Calu3 (cell line): ENCODE data around the gene CTDSPL2. TPM values are rescaled to one million over a fixed set of nuclear protein-coding genes. Genes with fewer than 3 reads are reported as not detected.
"Not testable (repeated sequence)": the region's sequence is repeated elsewhere in the genome, so short reads cannot be mapped to it uniquely, and the experiment has no call there.

Source experiments
- BruUV-seq: library from RNA; stranded (reverse); fragments of 400-500 nt; replicated peaks from 2 replicates; lab custom pipeline; 2021; lab: Mats Ljungman, UMichigan
- CTCF ChIA-PET: fragments of 300-600 bp; sonication (Branson Sonifier 250); formaldehyde crosslinking; loops from one replicate; lab custom pipeline; 2022; ENCODE audit warnings: antibody characterized with exemption; lab: Charles Lee
- DNase-seq: peaks from one replicate; pipeline ENCODE4 v3.0.0; 2022
- H3K27ac Mint-ChIP-seq: one replicate; pipeline ENCODE4 v1.8.0; 2022; ENCODE audit warnings: mixed read lengths; ENCODE audit not compliant: unreplicated experiment
- H3K27me3 Mint-ChIP-seq: one replicate; pipeline ENCODE4 v1.8.0; 2022; ENCODE audit warnings: mixed read lengths; ENCODE audit not compliant: unreplicated experiment
- H3K36me3 Mint-ChIP-seq: one replicate; pipeline ENCODE4 v1.8.0; 2022; ENCODE audit warnings: mild to moderate bottlenecking, moderate library complexity, mixed read lengths; ENCODE audit not compliant: insufficient read depth, unreplicated experiment
- H3K4me1 Mint-ChIP-seq: one replicate; pipeline ENCODE4 v1.8.0; 2022; ENCODE audit warnings: mild to moderate bottlenecking, low read depth, mixed read lengths; ENCODE audit not compliant: unreplicated experiment
- H3K4me3 Mint-ChIP-seq: one replicate; pipeline ENCODE4 v1.8.0; 2022; ENCODE audit warnings: mild to moderate bottlenecking, low read depth, moderate library complexity, mixed read lengths; ENCODE audit not compliant: unreplicated experiment
- H3K9me3 Mint-ChIP-seq: one replicate; pipeline ENCODE4 v1.8.0; 2022; ENCODE audit warnings: low read depth, mixed read lengths; ENCODE audit not compliant: unreplicated experiment
- CTCF ChIP-seq: fragments of 200-600 bp; IDR thresholded peaks from one replicate; pipeline ENCODE4 v1.8.0; 2022; ENCODE audit warnings: antibody characterized with exemption; ENCODE audit not compliant: unreplicated experiment
- intact Hi-C: fragments of 100-400 bp; cut with micrococcal nuclease; formaldehyde crosslinking; loops from one replicate; pipeline ENCODE4 v1.10.0; 2022; ENCODE audit not compliant: unreplicated experiment
- total RNA-seq: library from RNA; stranded (reverse); gene quantifications from 2 replicates; pipeline ENCODE4 v1.2.3, GENCODE V29; 2022

The CTDSPL2 gene
- total RNA-seq, 1 experiment from 2014 or later = 38.0 TPM

GRCh38 chr15:44447772-44448376 lies 20.4 kb downstream of the CTDSPL2 start:
- intact Hi-C loops = no loop called here
- no TSS peak for BruUV-seq
- Mint-ChIP-seq H3K27me3 (no peaks in the 10 kb centered on the region), H3K36me3 (no peaks in the 10 kb centered on the region), H3K9me3 (no peaks in the 10 kb centered on the region), H3K4me3 (no peak overlapping the region), H3K4me1 (no peaks in the 10 kb centered on the region), H3K27ac (no peak overlapping the region)
- CTCF ChIA-PET = no interaction called here
- TF ChIP-seq CTCF = no peak
- DNase-seq = no peak

GRCh38 chr15:44450172-44450571 lies 22.7 kb downstream of the CTDSPL2 start:
- no TSS peak for BruUV-seq
- Mint-ChIP-seq H3K27ac (no peak overlapping the region), H3K27me3 (no peaks in the 10 kb centered on the region), H3K9me3 (no peaks in the 10 kb centered on the region), H3K36me3 (no peaks in the 10 kb centered on the region), H3K4me1 (no peaks in the 10 kb centered on the region), H3K4me3 (no peak overlapping the region)
- intact Hi-C loops = no loop called here
- no peak for TF ChIP-seq CTCF
- DNase-seq = no peak
- CTCF ChIA-PET = no interaction called here

DNA sequence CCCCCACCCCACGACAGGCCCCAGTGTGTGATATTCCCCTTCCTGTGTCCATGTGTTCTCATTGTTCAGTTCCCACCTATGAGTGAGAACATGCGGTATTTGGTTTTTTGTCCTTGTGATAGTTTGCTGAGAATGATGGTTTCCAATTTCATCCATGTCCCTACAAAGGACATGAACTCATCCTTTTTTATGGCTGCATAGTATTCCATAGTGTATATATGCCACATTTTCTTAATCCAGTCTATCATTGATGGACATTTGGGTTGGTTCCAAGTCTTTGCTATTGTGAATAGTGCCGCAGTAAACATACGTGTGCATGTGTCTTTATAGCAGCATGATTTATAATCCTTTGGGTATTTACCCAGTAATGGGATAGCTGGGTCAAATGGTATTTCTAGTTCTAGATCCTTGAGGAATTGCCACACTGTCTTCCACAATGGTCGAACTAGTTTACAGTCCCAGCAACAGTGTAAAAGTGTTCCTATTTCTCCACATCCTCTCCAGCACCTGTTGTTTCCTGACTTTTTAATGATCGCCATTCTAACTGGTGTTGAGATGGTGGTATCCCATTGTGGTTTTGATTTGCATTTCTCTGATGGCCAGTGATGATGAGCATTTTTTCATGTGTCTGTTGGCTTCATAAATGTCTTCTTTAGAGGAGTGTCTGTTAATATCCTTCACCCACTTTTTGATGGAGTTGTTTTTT lies 26.3 kb downstream of the CTDSPL2 start:
- DNase-seq, H3K4me1 Mint-ChIP-seq, CTCF ChIA-PET, H3K4me3 Mint-ChIP-seq, BruUV-seq, H3K36me3 Mint-ChIP-seq, intact Hi-C loops, H3K9me3 Mint-ChIP-seq, H3K27ac Mint-ChIP-seq, H3K27me3 Mint-ChIP-seq: not testable (repeated sequence)

GRCh38 chr15:44458429-44458828 lies 31.0 kb downstream of the CTDSPL2 start:
- H3K4me1 Mint-ChIP-seq = peaks cover 9% of the 10 kb centered on the region
- BruUV-seq = no TSS peak
- CTCF ChIA-PET = no interaction called here
- H3K27ac Mint-ChIP-seq = no peak overlapping the region
- H3K9me3 Mint-ChIP-seq = no peaks in the 10 kb centered on the region
- no peaks in the 10 kb centered on the region for H3K27me3 Mint-ChIP-seq
- H3K4me3 Mint-ChIP-seq = no peak overlapping the region
- intact Hi-C loops = no loop called here
- H3K36me3 Mint-ChIP-seq = no peaks in the 10 kb centered on the region
- DNase-seq = no peak
- no peak for TF ChIP-seq CTCF
